Naive thymus-derived CD4-positive, alpha-beta T cell (primary cell): ENCODE data around the gene HHIPL1. TPM values are rescaled to one million over a fixed set of nuclear protein-coding genes. Genes with fewer than 3 reads are reported as not detected.
A peak's percentile ranks its signal among the peaks of the same experiment; 100 is the strongest.

ENCODE experiments used
- ATAC-seq: fragments of 150-1000 bp; cut with Tn5 transposase; 2 replicates; pipeline ENCODE4 v1.10.0; 2021; ENCODE audit warnings: mild to moderate bottlenecking, moderate library complexity
- CTCF ChIA-PET: fragments of 350-600 bp; sonication (Branson Sonifier 250); formaldehyde crosslinking; loops from one replicate; lab custom pipeline; 2021; ENCODE audit warnings: antibody characterized with exemption; lab: Charles Lee
- POLR2A ChIA-PET: fragments of 350-600 bp; sonication (Branson Sonifier 250); formaldehyde crosslinking; loops from one replicate; lab custom pipeline; 2021; ENCODE audit warnings: antibody characterized with exemption, inconsistent platforms; lab: Charles Lee
- DNase-seq, 9 donors: peaks; one replicate each; pipeline versions ENCODE4 v3.0.0 to v3.0.0-alpha.2; 2020 to 2022; ENCODE audit warnings: mixed read lengths in 1 of 9
- H3K27ac ChIP-seq: one replicate; pipeline ENCODE4 v1.7.0; 2013; ENCODE audit warnings: mild to moderate bottlenecking, low read depth, low read length, moderate library complexity
- H3K27me3 ChIP-seq, 2 donors: one replicate each; pipeline ENCODE4 v1.7.0; 2013; ENCODE audit warnings: low read length in 2 of 2, mild to moderate bottlenecking in 2 of 2, moderate library complexity in 2 of 2; ENCODE audit not compliant: control insufficient read depth in 2 of 2, insufficient read depth in 2 of 2
- H3K36me3 ChIP-seq, 3 experiments: 1 replicate in 2 of 3; 2 replicates in 1 of 3; pipeline ENCODE4 v1.7.0; 2013; ENCODE audit warnings: low read length in 3 of 3, mild to moderate bottlenecking in 3 of 3, moderate library complexity in 1 of 3; ENCODE audit not compliant: insufficient read depth in 3 of 3, control insufficient read depth in 2 of 3
- H3K4me1 ChIP-seq, 2 donors: one replicate each; pipeline ENCODE4 v1.7.0; 2013; ENCODE audit warnings: low read length in 2 of 2, mild to moderate bottlenecking in 2 of 2, moderate library complexity in 1 of 2; ENCODE audit not compliant: control insufficient read depth in 2 of 2, insufficient read depth in 2 of 2
- H3K4me3 ChIP-seq: 2 replicates; pipeline ENCODE4 v1.7.0; 2013; ENCODE audit warnings: mild to moderate bottlenecking, low read length
- H3K9me3 ChIP-seq, 3 experiments: 1 replicate in 2 of 3; 2 replicates in 1 of 3; pipeline ENCODE4 v1.7.0; 2013; ENCODE audit warnings: low read length in 3 of 3; ENCODE audit not compliant: control insufficient read depth in 2 of 3
- H3K27ac Mint-ChIP-seq, 9 donors: one replicate each; pipeline ENCODE4 v1.8.0; 2020 to 2022; ENCODE audit warnings: mixed read lengths in 9 of 9, mild to moderate bottlenecking in 8 of 9, moderate library complexity in 5 of 9, inconsistent platforms in 2 of 9
- H3K27me3 Mint-ChIP-seq, 5 donors: one replicate each; pipeline ENCODE4 v1.8.0; 2021 to 2022; ENCODE audit warnings: mixed read lengths in 5 of 5, mild to moderate bottlenecking in 1 of 5
- H3K36me3 Mint-ChIP-seq, 5 donors: one replicate each; pipeline ENCODE4 v1.8.0; 2020 to 2022; ENCODE audit warnings: mixed read lengths in 5 of 5, mild to moderate bottlenecking in 3 of 5, inconsistent platforms in 1 of 5
- H3K4me1 Mint-ChIP-seq, 7 donors: one replicate each; pipeline ENCODE4 v1.8.0; 2020 to 2022; ENCODE audit warnings: mixed read lengths in 7 of 7, mild to moderate bottlenecking in 3 of 7, inconsistent platforms in 1 of 7
- H3K4me3 Mint-ChIP-seq, 10 donors: one replicate each; pipeline ENCODE4 v1.8.0; 2020 to 2022; ENCODE audit warnings: mild to moderate bottlenecking in 10 of 10, mixed read lengths in 10 of 10, moderate library complexity in 6 of 10, inconsistent platforms in 2 of 10
- H3K9me3 Mint-ChIP-seq, 11 donors: one replicate each; pipeline ENCODE4 v1.8.0; 2020 to 2022; ENCODE audit warnings: mixed read lengths in 11 of 11, mild to moderate bottlenecking in 4 of 11, inconsistent platforms in 1 of 11, moderate library complexity in 1 of 11
- intact Hi-C, 2 donors: fragments of 100-400 bp; cut with micrococcal nuclease; formaldehyde crosslinking; loops; one replicate each; pipeline ENCODE4 v1.15.1; 2023
- polyA plus RNA-seq, 2 donors: library from polyadenylated mRNA; unstranded; fragments of 300-500 nt; fragmentation: Illumina TruSeq; gene quantifications; one replicate each; pipeline ENCODE4 v1.2.3, GENCODE V29; 2021
- total RNA-seq, 6 experiments: library from RNA in 5 of 6; stranded (reverse) in 5 of 6; gene quantifications; 1 replicate in 5 of 6; 2 replicates in 1 of 6; pipeline ENCODE4 v1.2.3 and lab custom pipeline; 2021 to 2026

HHIPL1 gene
- total and polyA plus RNA-seq, 7 experiments from 2014 or later: 0.40 to 0.41 TPM; not detected in 5

DNA sequence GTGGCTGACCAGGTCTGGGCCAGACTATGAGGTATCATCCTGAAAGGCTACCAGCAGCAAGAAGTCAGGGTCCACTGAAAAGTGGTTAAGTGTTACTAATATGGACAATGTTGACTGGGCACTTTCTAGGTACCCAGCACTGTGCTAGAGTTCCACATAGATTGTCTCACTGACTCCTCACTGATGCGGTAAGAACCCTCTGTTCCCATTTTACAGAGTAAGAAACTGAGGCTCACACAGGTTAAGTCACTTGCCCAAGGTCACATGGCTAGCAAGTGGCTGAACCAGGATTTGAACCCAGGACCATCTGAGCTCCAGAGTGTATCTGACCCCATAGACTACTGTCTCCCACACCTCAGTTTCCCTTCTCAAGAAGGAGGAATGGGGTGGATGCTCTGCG is 36.3 kb upstream of the HHIPL1 start:
- peaks cover 7 to 17% (median 11%) of the 10 kb centered on the region in 7 donors for H3K4me1 Mint-ChIP-seq
- CTCF ChIA-PET: interaction anchor here (0.6 to 1.0 kb wide), 2 partner anchors 27 to 96 kb away, joined by 3 read pairs; no protein-coding TSS in a partner anchor
- Histone ChIP-seq H3K9me3 (no peaks in the 10 kb centered on the region), H3K4me1 (peaks cover 9% of the 10 kb centered on the region in 2 donors), H3K27ac (no peak overlapping the region), H3K27me3 (no peaks in the 10 kb centered on the region), H3K36me3 (peaks cover 0 to 7% (median 0%) of the 10 kb centered on the region in 3 experiments), H3K4me3 (no peak overlapping the region)
- ATAC-seq (no peak), DNase-seq (no peak)
- intact Hi-C loops: loop anchor here in 1 of 2 donors (10.0 kb wide), 3 partner anchors 456 to 936 kb away; partner anchors contain the start of gene EVL
- POLR2A ChIA-PET: no interaction called here
- H3K9me3 Mint-ChIP-seq: no peaks in the 10 kb centered on the region
- H3K27me3 Mint-ChIP-seq: no peaks in the 10 kb centered on the region
- H3K27ac Mint-ChIP-seq: no peak overlapping the region
- H3K4me3 Mint-ChIP-seq: no peak overlapping the region
- no peaks in the 10 kb centered on the region for H3K36me3 Mint-ChIP-seq

DNA sequence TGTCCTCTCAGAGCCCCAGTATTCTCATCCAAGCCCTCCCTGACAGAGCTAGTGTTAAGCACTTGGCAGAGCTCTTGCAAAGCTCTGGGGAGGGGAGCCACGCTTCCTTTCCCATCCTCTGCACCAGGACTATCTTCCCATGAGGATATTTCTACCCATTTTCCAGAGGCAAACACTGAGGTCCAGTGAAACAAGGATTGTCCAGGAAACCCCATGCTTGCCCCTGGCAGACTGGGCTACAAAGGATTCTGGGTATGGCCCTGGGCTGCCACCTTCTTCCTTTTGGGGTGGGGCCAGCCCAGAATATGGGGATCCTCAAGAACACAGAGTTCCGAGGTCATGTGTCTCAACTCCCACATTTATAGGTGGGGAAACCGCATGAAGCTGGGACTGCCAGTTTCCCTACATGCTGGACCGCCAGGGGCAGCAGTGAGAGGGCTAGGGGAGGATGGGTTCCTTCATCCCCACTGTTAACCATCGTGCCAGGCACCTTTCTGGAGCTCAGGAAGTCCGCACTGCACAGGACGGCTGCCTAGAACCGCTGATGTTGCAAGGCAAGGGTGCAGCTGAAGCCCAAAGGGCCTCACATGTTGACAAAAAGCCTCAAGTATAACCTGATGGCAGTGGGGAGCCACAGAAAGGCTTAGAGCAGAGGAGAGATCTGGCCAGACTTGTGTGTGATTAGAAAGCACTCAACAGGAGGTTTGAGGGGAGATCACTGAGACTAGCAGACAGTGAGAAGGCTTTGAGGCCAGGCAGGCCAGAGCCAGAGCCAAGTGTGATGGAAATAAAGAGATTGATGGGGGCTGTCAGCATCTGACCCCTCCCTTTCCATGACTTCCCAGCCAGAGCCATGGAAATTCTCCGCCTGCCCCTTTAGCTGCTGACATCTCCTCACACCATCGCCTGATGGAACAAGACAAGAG is 35.4 kb upstream of the HHIPL1 start:
- H3K4me3 ChIP-seq: no peak overlapping the region
- intact Hi-C loops: loop anchor here in 1 of 2 donors (10.0 kb wide), 3 partner anchors 455 to 935 kb away; partner anchors contain the start of gene EVL
- Mint-ChIP-seq H3K36me3 (no peaks in the 10 kb centered on the region), H3K27me3 (peaks cover 0 to 2% (median 0%) of the 10 kb centered on the region in 5 donors), H3K9me3 (no peaks in the 10 kb centered on the region), H3K27ac (peak overlapping the region in 1 of 9 donors; percentile 43), H3K4me1 (peaks cover 7 to 17% (median 11%) of the 10 kb centered on the region in 7 donors), H3K4me3 (peak overlapping the region in 1 of 10 donors; percentile 0)
- no peak overlapping the region for H3K27ac ChIP-seq
- ChIA-PET POLR2A (no interaction called here), CTCF (interaction anchor here (1.0 to 1.1 kb wide), 2 partner anchors 19 to 28 kb away, joined by 3 to 4 read pairs; no protein-coding TSS in a partner anchor)
- H3K4me1 ChIP-seq: peaks cover 9% of the 10 kb centered on the region in 2 donors
- ATAC-seq (no peak), DNase-seq (peak in 2 of 9 donors; percentile 14 to 16)
- H3K9me3 ChIP-seq: no peaks in the 10 kb centered on the region
- H3K36me3 ChIP-seq: peaks cover 0 to 6% (median 0%) of the 10 kb centered on the region in 3 experiments
- no peaks in the 10 kb centered on the region for H3K27me3 ChIP-seq

DNA sequence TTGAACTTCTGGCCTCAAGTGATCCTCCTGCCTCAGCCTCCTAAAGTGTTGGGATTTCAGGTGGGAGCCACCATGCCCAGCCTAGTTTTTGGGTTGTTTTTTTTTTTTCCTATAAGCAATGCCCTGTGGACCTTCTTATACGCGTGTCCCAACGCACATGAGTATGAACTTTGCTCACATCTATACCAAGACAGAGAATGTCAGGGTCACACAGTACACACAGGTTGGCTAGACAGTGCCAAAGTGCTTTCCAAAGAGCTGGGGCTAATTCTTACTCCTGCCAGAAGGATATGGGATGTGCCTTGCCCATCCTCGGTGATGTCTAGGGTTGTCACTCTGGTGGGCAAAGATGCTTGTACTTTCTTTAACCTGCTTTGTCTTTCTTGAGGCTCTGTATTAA is 33.3 kb upstream of the HHIPL1 start:
- Histone ChIP-seq H3K27ac (no peak overlapping the region), H3K36me3 (no peaks in the 10 kb centered on the region), H3K9me3 (no peaks in the 10 kb centered on the region), H3K4me3 (no peak overlapping the region), H3K4me1 (no peaks in the 10 kb centered on the region), H3K27me3 (no peaks in the 10 kb centered on the region)
- peaks cover 5 to 15% (median 14%) of the 10 kb centered on the region in 5 donors for H3K27me3 Mint-ChIP-seq
- peaks cover 0 to 9% (median 3%) of the 10 kb centered on the region in 7 donors for H3K4me1 Mint-ChIP-seq
- CTCF ChIA-PET: no interaction called here
- DNase-seq (no peak), ATAC-seq (no peak)
- H3K27ac Mint-ChIP-seq: no peak overlapping the region
- POLR2A ChIA-PET: no interaction called here
- H3K36me3 Mint-ChIP-seq: no peaks in the 10 kb centered on the region
- intact Hi-C loops: no loop called here
- no peaks in the 10 kb centered on the region for H3K9me3 Mint-ChIP-seq
- no peak overlapping the region for H3K4me3 Mint-ChIP-seq

DNA sequence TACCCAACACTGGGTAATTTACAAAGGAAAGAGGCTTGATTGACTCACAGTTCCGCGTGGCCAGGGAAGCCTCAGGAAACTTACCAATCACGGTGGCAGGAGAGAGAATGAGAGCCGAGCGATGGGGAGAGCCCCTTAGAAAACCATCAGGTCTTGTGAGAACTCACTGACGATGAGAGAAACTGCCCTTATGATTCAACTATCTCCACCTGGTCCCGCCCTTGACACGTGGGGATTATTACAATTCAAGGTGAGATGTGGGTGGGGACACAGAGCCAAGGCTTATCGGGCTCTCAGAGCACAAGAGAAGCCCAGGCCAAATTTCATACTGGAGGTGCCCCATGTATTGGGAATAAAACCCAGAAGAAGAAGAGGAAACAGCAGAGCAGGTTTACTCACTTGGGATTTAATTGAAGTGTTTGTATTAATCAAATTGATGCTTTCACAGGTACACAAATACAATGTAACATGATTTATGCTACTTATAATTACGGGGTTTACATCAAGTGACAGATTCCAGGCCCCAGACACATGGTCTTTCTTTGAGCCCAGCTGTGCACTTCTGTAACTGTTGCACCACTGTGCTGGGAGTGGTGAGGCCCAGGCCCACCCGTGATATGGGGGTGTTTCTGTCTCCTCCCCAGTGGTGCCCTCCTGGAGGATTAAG is 32.7 kb upstream of the HHIPL1 start:
- Histone ChIP-seq H3K9me3 (no peaks in the 10 kb centered on the region), H3K36me3 (no peaks in the 10 kb centered on the region), H3K4me1 (no peaks in the 10 kb centered on the region), H3K27me3 (no peaks in the 10 kb centered on the region), H3K27ac (no peak overlapping the region), H3K4me3 (no peak overlapping the region)
- Mint-ChIP-seq H3K27me3 (peaks cover 5 to 19% (median 19%) of the 10 kb centered on the region in 5 donors), H3K4me1 (peaks cover 0 to 7% (median 2%) of the 10 kb centered on the region in 7 donors), H3K9me3 (no peaks in the 10 kb centered on the region), H3K27ac (no peak overlapping the region), H3K36me3 (no peaks in the 10 kb centered on the region), H3K4me3 (no peak overlapping the region)
- ChIA-PET CTCF (no interaction called here), POLR2A (no interaction called here)
- ATAC-seq (no peak), DNase-seq (no peak)
- intact Hi-C loops: no loop called here

DNA sequence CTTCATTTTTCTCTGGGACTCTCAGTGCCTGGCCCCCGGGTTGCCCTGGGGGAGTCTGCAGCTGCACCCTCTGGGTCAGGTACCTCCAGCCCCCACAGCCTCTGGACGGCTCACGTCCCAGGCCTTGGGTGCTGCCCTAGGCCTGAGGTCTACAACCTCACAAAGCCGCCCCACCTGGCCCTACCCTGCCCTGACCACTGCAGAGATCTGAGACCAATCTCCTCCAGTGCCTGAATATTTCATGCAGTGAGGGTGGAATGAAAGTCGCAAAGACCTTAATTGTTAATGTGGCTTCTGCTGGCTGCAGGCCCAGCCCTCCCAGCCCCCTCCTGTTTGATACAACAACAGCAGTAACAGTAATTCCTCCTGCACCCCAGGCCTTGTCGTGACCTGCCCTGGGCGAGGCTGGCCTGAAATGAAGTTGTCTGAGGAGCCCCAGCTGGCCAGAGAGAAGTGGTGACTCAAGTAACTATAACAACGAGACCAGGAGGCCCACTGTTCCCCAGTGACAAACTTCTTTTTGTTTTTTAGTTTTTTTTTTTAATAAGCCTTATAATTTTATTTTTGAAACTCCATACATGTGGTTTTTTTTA is 32.1 kb upstream of the HHIPL1 start:
- Histone ChIP-seq H3K27ac (no peak overlapping the region), H3K27me3 (no peaks in the 10 kb centered on the region), H3K9me3 (no peaks in the 10 kb centered on the region), H3K36me3 (no peaks in the 10 kb centered on the region), H3K4me1 (no peaks in the 10 kb centered on the region), H3K4me3 (no peak overlapping the region)
- no peaks in the 10 kb centered on the region for H3K9me3 Mint-ChIP-seq
- H3K36me3 Mint-ChIP-seq: no peaks in the 10 kb centered on the region
- peaks cover 0 to 7% (median 2%) of the 10 kb centered on the region in 7 donors for H3K4me1 Mint-ChIP-seq
- no peak overlapping the region for H3K27ac Mint-ChIP-seq
- intact Hi-C loops: no loop called here
- POLR2A ChIA-PET: no interaction called here
- H3K27me3 Mint-ChIP-seq: peaks cover 8 to 20% (median 19%) of the 10 kb centered on the region in 5 donors
- CTCF ChIA-PET: no interaction called here
- no peak overlapping the region for H3K4me3 Mint-ChIP-seq
- no peak for DNase-seq
- no peak for ATAC-seq

DNA sequence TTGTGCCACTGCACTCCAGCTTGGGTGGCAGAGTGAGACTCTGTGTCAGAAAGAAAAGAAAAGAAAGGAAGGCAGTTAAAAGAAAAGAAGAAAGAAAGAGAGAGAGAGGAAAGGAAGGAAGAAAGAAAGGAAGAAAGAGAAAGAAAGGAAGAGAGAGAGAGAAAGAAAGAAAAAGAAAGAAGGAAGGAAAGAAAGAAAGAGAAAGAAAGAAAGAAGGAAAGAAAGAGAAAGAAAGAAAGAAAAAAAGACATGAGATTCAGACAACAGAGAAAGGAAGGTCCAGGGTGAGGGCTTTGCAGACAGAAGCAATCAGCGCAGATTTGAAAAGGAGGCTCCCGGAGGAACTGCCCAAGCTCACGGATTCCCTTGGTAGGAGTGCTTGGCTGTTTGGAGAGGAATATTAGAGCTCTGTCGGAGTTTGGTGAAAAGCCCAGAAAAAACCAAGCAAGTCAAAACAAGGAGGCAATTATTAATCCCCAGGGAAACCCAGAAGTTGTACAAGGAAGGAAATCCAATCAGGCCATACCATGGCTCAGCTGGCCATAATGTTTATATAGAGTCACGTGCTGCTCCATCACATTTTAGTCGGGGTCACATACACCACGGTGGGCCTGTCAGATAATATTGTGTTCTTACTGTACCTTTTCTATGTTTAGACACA is 29.3 kb upstream of the HHIPL1 start:
- no peak overlapping the region for H3K4me3 ChIP-seq
- Mint-ChIP-seq H3K9me3 (no peaks in the 10 kb centered on the region), H3K4me3 (no peak overlapping the region), H3K27me3 (peaks cover 9 to 30% (median 20%) of the 10 kb centered on the region in 5 donors), H3K4me1 (peaks cover 0 to 4% (median 2%) of the 10 kb centered on the region in 7 donors), H3K36me3 (no peaks in the 10 kb centered on the region), H3K27ac (peak overlapping the region in 3 of 9 donors; percentile 4 to 67 (median 44))
- DNase-seq: no peak
- CTCF ChIA-PET: no interaction called here
- no peaks in the 10 kb centered on the region for H3K27me3 ChIP-seq
- H3K9me3 ChIP-seq: no peaks in the 10 kb centered on the region
- no peaks in the 10 kb centered on the region for H3K36me3 ChIP-seq
- H3K4me1 ChIP-seq: no peaks in the 10 kb centered on the region
- no peak overlapping the region for H3K27ac ChIP-seq
- POLR2A ChIA-PET: interaction anchor here (0.6 to 0.7 kb wide), 3 partner anchors 10 to 97 kb away, joined by 3 to 4 read pairs (median 4); no protein-coding TSS in a partner anchor
- no peak for ATAC-seq
- intact Hi-C loops: no loop called here
